Measurements from ENCODE around the gene PRR5.
"Not testable (repeated sequence)": the region's sequence is repeated elsewhere in the genome, so short reads cannot be mapped to it uniquely, and the experiment has no call there.

PRR5 gene

GRCh38 chr22:44745853-44746789, 44.1 kb downstream of the PRR5 start:
- no peak overlapping the region for H3K4me3 ChIP-seq (ENCODE audit: low read depth, low read length)
- DNase-seq (ENCODE audit: low read depth): no peak
- no peak for TF ChIP-seq CTCF (IDR thresholded peaks at IDR 0.05; ENCODE audit: low read depth, low read length, missing control alignments)

GRCh38 chr22:44747784-44748127, 45.8 kb downstream of the PRR5 start:
- DNase-seq (ENCODE audit: low read depth); H3K4me3 ChIP-seq (ENCODE audit: low read depth, low read length): not testable (repeated sequence)

GRCh38 chr22:44748524-44748923, 46.5 kb downstream of the PRR5 start:
- TF ChIP-seq CTCF (IDR thresholded peaks at IDR 0.05; ENCODE audit: low read depth, low read length, missing control alignments): no peak
- no peak overlapping the region for H3K4me3 ChIP-seq (ENCODE audit: low read depth, low read length)
- no peak for DNase-seq (ENCODE audit: low read depth)

GRCh38 chr22:44750481-44750880, 48.5 kb downstream of the PRR5 start:
- no peak overlapping the region for H3K4me3 ChIP-seq (ENCODE audit: low read depth, low read length)
- DNase-seq (ENCODE audit: low read depth): no peak
- no peak for TF ChIP-seq CTCF (IDR thresholded peaks at IDR 0.05; ENCODE audit: low read depth, low read length, missing control alignments)

GRCh38 chr22:44752285-44753188, 50.5 kb downstream of the PRR5 start, which contains the start of gene ARHGAP8:
TSS of gene ARHGAP8 (plus strand) at chr22:44752575. CDS start at chr22:44786528, 33,953 bp downstream.
- TF ChIP-seq CTCF (IDR thresholded peaks at IDR 0.05; ENCODE audit: low read depth, low read length, missing control alignments): no peak
- no peak for DNase-seq (ENCODE audit: low read depth)
- H3K4me3 ChIP-seq (ENCODE audit: low read depth, low read length): no peak within 1 kb of the TSS

- no peak overlapping the region for H3K4me3 ChIP-seq (ENCODE audit: low read depth, low read length)
- DNase-seq (ENCODE audit: low read depth): no peak
- TF ChIP-seq CTCF (IDR thresholded peaks at IDR 0.05; ENCODE audit: low read depth, low read length, missing control alignments): no peak
Measured at GRCh38 chr22:44753189-44754042, 51.4 kb downstream of the PRR5 start.
